Fibroblast of skin of abdomen (primary cell): ENCODE data around the gene SLC9A3.
A peak's percentile ranks its signal among the peaks of the same experiment; 100 is the strongest.

ENCODE experiments used
- DNase-seq: peaks from one replicate; pipeline ENCODE4 v3.0.0-alpha.2; 2013

The SLC9A3 gene

GRCh38 chr5:440401-441201, 83.6 kb downstream of the SLC9A3 start:
- DNase-seq: no peak

GRCh38 chr5:439636-440035, 84.6 kb downstream of the SLC9A3 start:
- no peak for DNase-seq

- DNase-seq: no peak
These were observed 85.1 kb downstream of the SLC9A3 start for GRCh38 chr5:439181-439580.

GRCh38 chr5:438481-438981, 85.7 kb downstream of the SLC9A3 start:
- no peak for DNase-seq

- DNase-seq: no peak
These were observed 86.9 kb downstream of the SLC9A3 start for GRCh38 chr5:437281-437771.

GRCh38 chr5:436641-436975, 87.6 kb downstream of the SLC9A3 start:
- no peak for DNase-seq

GRCh38 chr5:435961-436640, 88.1 kb downstream of the SLC9A3 start:
- peak; percentile 26 for DNase-seq

- no peak for DNase-seq
These were observed 89.0 kb downstream of the SLC9A3 start for GRCh38 chr5:435156-435790.

GRCh38 chr5:434443-435146, 89.7 kb downstream of the SLC9A3 start:
- no peak for DNase-seq

GRCh38 chr5:433836-434235, 90.4 kb downstream of the SLC9A3 start:
- DNase-seq: no peak

- DNase-seq: no peak
These were observed 91.1 kb downstream of the SLC9A3 start for GRCh38 chr5:432928-433791.

GRCh38 chr5:432201-432927, 91.9 kb downstream of the SLC9A3 start:
- DNase-seq: no peak

- no peak for DNase-seq
These were observed 92.6 kb downstream of the SLC9A3 start for GRCh38 chr5:431711-432050.

- DNase-seq: peak; percentile 45
These were observed 93.1 kb downstream of the SLC9A3 start for GRCh38 chr5:431001-431710.

GRCh38 chr5:430214-430925, 93.9 kb downstream of the SLC9A3 start:
- no peak for DNase-seq

GRCh38 chr5:429453-430188, 94.6 kb downstream of the SLC9A3 start:
- DNase-seq: peak; percentile 61

- DNase-seq: no peak
These were observed 95.3 kb downstream of the SLC9A3 start for GRCh38 chr5:428754-429452.

- DNase-seq: no peak
These were observed 96.0 kb downstream of the SLC9A3 start for GRCh38 chr5:428219-428618.
